ENCODE results near the gene SPATA12. TPM values are rescaled to one million over a fixed set of nuclear protein-coding genes. Genes with fewer than 3 reads are reported as not detected.

Gene SPATA12
- total RNA-seq, 4 donors from 2014 or later: not detected

Other genes with a start within 250 kb of the SPATA12 start
- 1 to 10 TPM; 2.9 to 5.9 (median 5.4) TPM for gene IL17RD, start 104.7 kb downstream of the SPATA12 start, total RNA-seq
- 1 to 10 TPM in 2 of 4 donors, under 1 TPM in 2; 0.30 to 3.7 (median 1.6) TPM for gene HESX1, start 139.3 kb downstream of the SPATA12 start, total RNA-seq
- 10 to 100 TPM; 41.8 to 49.0 (median 44.5) TPM for gene APPL1, start 167.1 kb downstream of the SPATA12 start, total RNA-seq
- gene ASB14, start 232.0 kb downstream of the SPATA12 start, total RNA-seq: not detected